PC-9 (cell line): Measurements from ENCODE around the gene PIPOX.

Experiments
- CTCF ChIP-seq: fragments of 200-600 bp; sonication (generic); conservative IDR thresholded peaks from 2 replicates; pipeline ENCODE4 v1.6.1; 2017; ENCODE audit warnings: mixed run types, antibody characterized with exemption, mild to moderate bottlenecking, moderate library complexity
- EZH2 ChIP-seq: fragments of 200-600 bp; sonication (generic); IDR thresholded peaks from 2 replicates; pipeline ENCODE4 v1.8.0; 2017; ENCODE audit warnings: antibody characterized with exemption, low read depth

- TF ChIP-seq CTCF (no peak), EZH2 (no peak)
Measured at GRCh38 chr17:29008591-29008990, 34.4 kb upstream of the PIPOX start.
